IPS-NIHi7 (cell line): ENCODE measurements around the gene SERPINA1.

Source experiments
- DNase-seq: peaks from one replicate; pipeline ENCODE4 v3.0.0; 2012; ENCODE audit warnings: mixed read lengths; ENCODE audit errors: extremely low spot score

SERPINA1 gene

GRCh38 chr14:94397289-94398181 is 9.1 kb upstream of the SERPINA1 start:
- no peak for DNase-seq

- no peak for DNase-seq
Measured at GRCh38 chr14:94396628-94397225, 8.3 kb upstream of the SERPINA1 start.

GRCh38 chr14:94395888-94396574 is 7.6 kb upstream of the SERPINA1 start:
- DNase-seq = no peak

GRCh38 chr14:94395282-94395887 is 7.0 kb upstream of the SERPINA1 start:
- no peak for DNase-seq

- no peak for DNase-seq
Measured at GRCh38 chr14:94394581-94395207, 6.3 kb upstream of the SERPINA1 start.

- no peak for DNase-seq
Measured at GRCh38 chr14:94394025-94394493, 5.7 kb upstream of the SERPINA1 start.

- no peak for DNase-seq
Measured at GRCh38 chr14:94393474-94393873, 5.1 kb upstream of the SERPINA1 start.

GRCh38 chr14:94392510-94392935 is 4.1 kb upstream of the SERPINA1 start:
- DNase-seq = no peak

- DNase-seq = no peak
Measured at GRCh38 chr14:94391281-94391975, 3.0 kb upstream of the SERPINA1 start.

GRCh38 chr14:94390372-94391086 is 2.1 kb upstream of the SERPINA1 start:
- DNase-seq = no peak

- DNase-seq = no peak
Measured at GRCh38 chr14:94389731-94390371, 1.4 kb upstream of the SERPINA1 start.

- no peak for DNase-seq
Measured at GRCh38 chr14:94389104-94389469, 685 bp upstream of the SERPINA1 start.

- DNase-seq = no peak
Measured at GRCh38 chr14:94388027-94388383, 397 bp downstream of the SERPINA1 start.

- DNase-seq = no peak
Measured at GRCh38 chr14:94387051-94388026, 1.1 kb downstream of the SERPINA1 start.

GRCh38 chr14:94386085-94387031 is 2.0 kb downstream of the SERPINA1 start:
- no peak for DNase-seq

- no peak for DNase-seq
Measured at GRCh38 chr14:94385553-94386057, 2.8 kb downstream of the SERPINA1 start.

- DNase-seq = no peak
Measured at GRCh38 chr14:94384342-94384741, 4.1 kb downstream of the SERPINA1 start.
